NCI-H345 (cell line): ENCODE data around the gene ADD1.
A peak's percentile ranks its signal among the peaks of the same experiment; 100 is the strongest.

ENCODE experiments used
- DNase-seq: peaks from one replicate; lab custom pipeline; 2025; lab: John Stamatoyannopoulos, UW

Gene ADD1

GRCh38 chr4:2922453-2923101 lies 78.9 kb downstream of the ADD1 start:
- peak; percentile 13 for DNase-seq

- DNase-seq: no peak
Measured at GRCh38 chr4:2923141-2923551, 79.5 kb downstream of the ADD1 start.

- DNase-seq: no peak
Measured at GRCh38 chr4:2923668-2924173, 80.1 kb downstream of the ADD1 start.

GRCh38 chr4:2924286-2924685 lies 80.6 kb downstream of the ADD1 start:
- DNase-seq: no peak

GRCh38 chr4:2924765-2925301 lies 81.2 kb downstream of the ADD1 start:
- no peak for DNase-seq

- no peak for DNase-seq
Measured at GRCh38 chr4:2925496-2925895, 81.9 kb downstream of the ADD1 start.

GRCh38 chr4:2925931-2926860 lies 82.6 kb downstream of the ADD1 start:
- no peak for DNase-seq

GRCh38 chr4:2927016-2927695 lies 83.5 kb downstream of the ADD1 start:
- DNase-seq: no peak

GRCh38 chr4:2927696-2928075 lies 84.0 kb downstream of the ADD1 start:
- no peak for DNase-seq

GRCh38 chr4:2928242-2929176 lies 84.9 kb downstream of the ADD1 start:
- no peak for DNase-seq

GRCh38 chr4:2929469-2929868 lies 85.8 kb downstream of the ADD1 start:
- no peak for DNase-seq

- no peak for DNase-seq
Measured at GRCh38 chr4:2930135-2930757, 86.6 kb downstream of the ADD1 start.

GRCh38 chr4:2930758-2931511 lies 87.3 kb downstream of the ADD1 start:
- no peak for DNase-seq

GRCh38 chr4:2931512-2932301 lies 88.1 kb downstream of the ADD1 start:
- DNase-seq: no peak

- no peak for DNase-seq
Measured at GRCh38 chr4:2932321-2932950, 88.8 kb downstream of the ADD1 start.

- no peak for DNase-seq
Measured at GRCh38 chr4:2932951-2933565, 89.4 kb downstream of the ADD1 start.

GRCh38 chr4:2933566-2934076 lies 90.0 kb downstream of the ADD1 start:
- no peak for DNase-seq
